NCI-H146 (cell line): ENCODE data around the gene WDR38.

Experiments used
- DNase-seq: peaks from one replicate; lab custom pipeline; 2025; lab: John Stamatoyannopoulos, UW

WDR38 gene, protein sequence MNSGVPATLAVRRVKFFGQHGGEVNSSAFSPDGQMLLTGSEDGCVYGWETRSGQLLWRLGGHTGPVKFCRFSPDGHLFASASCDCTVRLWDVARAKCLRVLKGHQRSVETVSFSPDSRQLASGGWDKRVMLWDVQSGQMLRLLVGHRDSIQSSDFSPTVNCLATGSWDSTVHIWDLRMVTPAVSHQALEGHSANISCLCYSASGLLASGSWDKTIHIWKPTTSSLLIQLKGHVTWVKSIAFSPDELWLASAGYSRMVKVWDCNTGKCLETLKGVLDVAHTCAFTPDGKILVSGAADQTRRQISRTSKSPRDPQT

DNA sequence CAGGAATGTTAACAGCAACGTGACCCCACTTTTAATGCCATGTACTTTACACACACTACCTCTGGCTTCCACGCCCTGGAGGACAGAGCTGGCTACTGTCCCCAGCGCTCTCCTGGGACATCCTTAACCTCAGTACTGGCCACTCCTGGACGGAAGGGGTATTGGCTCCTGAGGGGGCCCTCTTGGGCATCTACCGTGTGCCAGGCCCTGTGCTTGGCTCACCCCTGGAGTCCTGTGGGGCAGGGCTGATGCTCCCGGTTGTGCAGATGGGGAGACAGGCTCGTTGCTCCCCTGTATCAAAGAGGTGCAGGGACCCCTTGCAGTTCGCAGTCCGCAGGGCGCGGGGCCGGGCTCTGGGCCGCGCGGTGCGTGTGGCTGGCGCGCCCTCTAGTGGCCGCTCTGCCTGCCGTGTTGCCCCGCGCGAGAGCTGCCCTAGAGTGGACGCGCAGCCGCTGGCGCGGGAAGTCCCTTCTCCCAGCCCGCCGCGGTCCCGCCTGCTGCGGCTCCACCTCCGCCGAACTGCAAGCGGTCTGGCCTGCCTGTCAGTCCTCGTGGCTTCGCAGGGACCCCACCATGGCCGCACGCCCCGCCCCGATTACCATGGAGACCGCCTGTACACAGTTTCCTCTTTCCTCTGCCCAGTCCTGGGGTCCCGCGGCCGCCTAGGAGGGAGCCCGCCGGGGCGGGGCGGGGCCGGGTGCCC is at the start of gene WDR38:
Gene WDR38, plus strand, starts transcription at position 632 of the 703 bp plus-strand sequence. CDS start 72 bp downstream, outside the sequence.
- DNase-seq, result peak; percentile 74

DNA sequence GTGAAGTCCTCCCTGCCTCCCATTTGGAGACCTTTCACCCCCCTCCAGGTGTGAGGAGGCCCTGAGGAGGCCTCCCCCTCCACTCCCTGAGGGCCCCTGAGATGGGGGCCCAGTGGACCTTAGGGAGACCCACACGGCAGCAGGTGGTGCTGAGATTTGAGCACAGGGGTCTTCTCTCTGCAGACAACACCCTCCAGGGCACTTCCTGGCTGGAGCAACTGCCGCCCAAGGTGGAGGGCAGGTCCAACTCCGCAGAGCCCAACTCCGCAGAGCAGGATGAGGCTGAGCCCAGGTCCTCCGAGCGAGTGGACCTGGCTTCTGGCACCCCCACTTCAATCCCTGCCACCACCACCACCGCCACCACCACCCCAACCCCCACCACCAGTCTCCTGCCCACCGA is 49.3 kb upstream of the WDR38 start:
- no peak for DNase-seq

DNA sequence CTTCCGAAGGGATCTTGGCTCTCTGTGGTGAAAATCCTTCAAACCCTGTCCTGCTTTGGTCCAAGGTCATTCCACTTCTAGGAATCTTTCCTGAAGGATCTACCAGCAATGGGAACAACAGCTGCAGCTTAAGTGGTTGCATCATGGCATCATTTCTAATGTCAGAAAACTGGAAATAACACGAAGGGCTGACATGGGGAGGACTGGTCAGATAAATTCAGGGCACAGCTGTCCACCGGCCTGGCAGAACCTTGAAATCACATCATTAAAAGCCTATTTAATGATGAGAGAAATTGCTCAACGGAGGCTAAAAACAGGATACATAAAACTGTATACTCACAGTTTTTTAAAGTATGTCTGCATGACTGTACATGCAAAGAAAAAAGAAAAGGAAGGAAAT is 48.1 kb upstream of the WDR38 start:
- no peak for DNase-seq

DNA sequence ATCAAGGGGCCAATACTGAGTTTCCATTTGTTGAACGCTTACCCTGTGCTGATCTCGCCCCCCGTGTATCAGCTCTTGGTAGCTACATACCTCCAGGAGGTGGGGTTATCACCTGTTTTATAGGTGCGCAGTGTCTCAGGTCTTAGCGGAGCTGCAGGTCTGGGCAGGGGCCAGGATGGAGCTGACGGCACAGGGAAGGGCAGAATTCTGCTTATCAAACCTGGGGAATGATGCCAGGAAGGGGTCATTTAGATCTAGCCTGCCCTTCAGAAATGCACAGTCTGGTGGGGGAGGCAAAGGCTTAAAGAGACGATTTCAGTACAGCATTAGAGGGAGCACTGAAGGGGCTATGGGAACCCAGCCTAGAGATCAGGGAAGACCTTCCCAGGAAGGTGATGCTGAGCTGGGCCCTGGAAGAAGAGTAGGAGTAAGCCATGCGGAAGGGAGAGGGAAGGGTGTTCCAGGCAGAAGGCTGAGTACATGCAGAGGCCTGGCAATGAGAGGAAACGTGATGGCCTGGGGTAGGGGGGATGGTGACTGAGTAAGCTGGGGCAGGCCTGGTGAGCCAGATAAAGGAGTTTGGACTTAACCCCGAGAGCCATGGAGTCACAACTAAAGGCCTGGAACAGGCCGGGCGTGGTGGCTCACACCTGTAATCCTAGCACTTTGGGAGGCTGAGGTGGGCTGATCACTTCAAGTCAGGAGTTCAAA is 44.9 kb upstream of the WDR38 start:
- DNase-seq, result no peak

DNA sequence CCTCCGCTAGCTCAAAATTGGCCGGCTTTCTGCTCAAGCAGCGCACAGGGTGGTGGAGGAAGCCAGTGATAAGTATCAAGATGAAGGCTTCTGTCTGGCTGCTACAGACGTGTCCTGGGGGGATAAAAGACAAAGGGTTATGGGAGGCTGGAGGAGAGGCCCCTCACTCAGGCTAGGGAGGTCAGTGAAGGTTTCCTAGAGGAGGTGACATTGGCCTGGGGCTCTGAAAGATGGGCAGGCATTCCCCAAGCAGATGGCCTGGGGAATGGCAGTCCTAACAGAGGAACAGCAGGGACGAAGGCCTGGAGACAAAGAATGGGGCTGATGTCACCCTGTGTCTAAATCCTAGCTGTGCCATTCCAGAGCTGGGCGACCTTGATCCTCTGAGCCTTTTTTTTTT is 44.0 kb upstream of the WDR38 start:
- no peak for DNase-seq

DNA sequence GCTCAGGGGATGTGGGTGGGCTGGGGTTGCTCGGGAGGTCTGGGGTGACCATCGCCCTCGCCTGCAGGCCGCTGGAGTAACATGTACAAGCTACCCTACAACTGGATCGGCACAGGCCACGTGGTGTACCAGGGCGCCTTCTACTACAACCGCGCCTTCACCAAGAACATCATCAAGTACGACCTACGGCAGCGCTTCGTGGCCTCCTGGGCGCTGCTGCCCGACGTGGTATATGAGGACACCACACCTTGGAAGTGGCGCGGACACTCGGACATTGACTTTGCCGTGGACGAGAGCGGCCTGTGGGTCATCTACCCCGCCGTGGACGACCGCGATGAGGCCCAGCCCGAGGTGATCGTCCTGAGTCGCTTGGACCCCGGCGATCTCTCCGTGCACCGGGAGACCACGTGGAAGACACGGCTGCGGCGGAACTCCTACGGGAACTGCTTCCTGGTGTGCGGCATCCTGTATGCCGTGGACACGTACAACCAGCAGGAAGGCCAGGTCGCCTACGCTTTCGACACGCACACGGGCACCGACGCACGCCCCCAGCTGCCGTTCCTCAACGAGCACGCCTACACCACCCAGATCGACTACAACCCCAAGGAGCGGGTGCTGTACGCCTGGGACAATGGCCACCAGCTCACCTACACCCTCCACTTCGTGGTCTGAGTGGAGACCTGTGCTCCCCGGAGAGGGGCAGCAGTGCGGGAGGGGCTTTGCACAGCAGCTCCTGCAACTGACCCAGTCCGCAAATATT is 43.3 kb upstream of the WDR38 start:
- no peak for DNase-seq

DNA sequence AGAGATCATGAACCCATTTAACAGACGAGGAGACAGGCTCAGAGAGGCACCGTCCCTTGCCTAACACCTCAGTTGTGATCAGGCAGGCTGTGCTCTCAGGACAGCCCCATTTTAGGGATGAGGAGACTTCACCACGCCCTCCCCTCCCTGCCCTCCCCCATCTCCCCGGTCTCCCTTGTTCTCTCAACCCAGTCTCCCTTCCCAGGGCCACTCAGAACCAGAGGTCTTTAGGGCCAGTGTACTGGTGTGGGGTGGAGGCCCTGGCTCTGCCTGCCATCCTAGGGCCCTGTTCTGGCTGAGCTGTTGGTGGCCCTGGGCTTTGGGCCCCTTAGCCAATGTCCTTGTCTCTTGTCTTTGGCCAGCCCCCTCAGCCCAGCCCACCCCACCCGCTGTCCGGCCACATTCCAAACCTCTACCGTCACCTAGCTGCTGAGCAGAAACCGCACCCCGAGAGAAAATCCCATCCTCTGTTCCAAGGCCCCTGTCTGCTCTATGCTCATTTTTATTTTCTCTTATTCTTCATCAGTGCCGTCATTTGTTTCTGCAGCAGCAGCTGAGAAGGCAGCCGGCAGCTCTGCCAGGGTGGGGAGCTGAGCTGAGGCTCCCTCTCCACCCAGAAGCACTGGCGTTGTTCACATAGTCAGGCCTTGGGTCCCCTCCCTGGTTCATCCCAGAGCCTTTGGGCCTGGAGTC is 42.5 kb upstream of the WDR38 start:
- no peak for DNase-seq

DNA sequence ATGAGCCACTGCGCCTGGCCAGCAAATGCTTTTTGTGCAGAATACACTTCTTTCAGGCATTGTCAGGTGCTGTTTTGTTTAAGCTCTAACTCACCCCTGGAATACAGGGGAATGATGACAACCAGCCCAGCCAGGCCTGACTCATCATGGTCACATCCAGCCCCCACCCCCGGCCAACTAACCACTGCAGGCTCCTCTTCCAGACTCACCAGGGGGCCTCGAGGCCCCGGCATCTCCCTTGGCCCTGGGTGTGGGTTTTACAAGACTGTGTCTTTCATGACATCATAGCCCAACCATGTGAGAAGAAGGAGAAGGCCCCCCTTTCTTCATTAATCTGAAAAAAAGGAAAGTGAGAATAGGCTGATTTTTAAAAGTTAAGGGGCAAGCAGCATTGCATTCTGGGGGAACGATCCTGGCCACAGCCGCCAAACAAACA is 40.8 kb upstream of the WDR38 start:
- no peak for DNase-seq

DNA sequence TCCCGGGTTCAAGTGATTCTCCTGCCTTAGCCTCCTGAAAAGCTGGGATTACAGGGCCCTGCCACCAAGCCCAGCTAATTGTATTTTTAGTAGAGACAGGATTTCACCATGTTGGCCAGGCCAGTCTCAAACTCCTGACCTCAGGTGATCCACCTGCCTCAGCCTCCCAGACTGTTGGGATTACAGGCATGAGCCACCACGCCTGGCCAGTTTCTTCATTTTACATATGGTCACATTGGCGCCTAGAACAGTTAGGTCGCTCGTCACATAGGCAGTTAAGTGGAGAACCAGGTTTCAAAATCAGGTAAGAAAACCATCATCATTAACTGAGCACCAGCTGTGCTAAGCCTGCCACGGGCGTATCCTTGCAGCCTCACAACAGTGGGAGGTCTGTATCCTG is 40.2 kb upstream of the WDR38 start:
- no peak for DNase-seq

DNA sequence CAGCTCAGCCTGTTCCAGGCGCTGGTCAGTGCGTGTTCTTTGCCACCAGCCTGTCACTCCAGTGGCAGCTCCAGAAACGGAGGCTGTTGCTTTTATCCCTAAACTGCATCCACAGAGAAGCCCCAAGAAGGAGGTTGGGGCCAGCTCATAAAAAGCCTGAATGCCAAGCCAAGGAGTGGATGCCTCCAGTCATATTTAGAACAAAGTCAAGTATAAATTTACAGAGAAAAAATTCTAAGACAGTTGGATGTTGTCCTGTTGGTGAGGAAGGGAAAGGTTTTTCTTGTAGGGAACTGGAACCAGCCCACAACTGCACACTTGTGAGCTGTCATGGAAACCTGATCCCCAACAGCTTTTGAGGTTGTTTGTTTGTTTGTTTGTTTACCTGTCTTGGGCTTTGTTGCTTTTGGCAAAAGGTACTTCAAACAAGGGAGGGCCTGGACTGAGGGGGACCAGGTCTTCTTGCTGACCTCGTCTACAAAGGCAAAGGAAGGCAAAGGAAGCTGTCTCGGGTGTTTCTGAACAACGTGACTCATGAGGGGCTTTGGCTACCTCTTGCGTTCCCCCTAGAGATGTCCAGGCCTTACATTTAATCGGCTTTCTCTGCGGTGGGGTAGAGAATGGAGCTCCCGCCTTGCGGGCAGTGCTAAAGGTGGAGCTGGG is 39.6 kb upstream of the WDR38 start:
- DNase-seq, result no peak

DNA sequence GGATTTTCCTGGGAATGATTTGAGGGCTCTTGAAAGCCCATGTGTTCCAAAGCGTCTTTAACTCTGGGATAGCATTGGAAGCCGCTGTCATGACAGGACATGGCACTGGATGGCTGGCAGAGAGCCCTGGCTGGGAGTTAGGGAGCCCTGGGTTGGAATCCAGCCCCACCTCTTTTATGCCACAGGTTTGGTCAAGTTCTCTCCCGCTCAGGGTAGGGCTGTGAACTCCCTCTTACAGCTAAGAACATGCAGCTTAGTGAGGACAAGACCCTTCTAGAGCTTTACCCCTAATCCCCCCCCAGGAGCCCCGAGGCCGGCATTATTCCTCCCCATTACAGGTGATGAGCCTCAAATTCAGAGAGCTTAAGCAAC is 39.1 kb upstream of the WDR38 start:
- DNase-seq, result no peak

DNA sequence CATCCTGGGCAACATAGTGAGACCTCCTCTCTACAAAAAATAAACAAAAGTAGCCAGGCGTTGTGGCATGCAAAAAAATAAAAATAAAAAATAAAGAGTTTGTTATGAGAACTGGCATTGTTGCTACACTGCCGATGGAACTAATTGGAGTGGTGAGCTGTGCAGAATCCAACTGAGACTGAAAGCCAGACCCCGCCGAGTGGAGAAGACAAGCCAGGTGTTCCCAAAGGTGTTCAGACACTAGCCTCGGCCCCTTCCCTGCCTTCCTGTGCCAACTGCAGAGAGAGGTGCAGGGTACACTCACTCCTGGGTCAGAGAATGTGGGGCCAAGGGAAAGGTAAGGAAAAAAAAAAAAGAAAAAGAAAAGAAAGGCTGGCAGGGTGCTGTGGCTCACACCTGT is 37.7 kb upstream of the WDR38 start:
- DNase-seq, result no peak

DNA sequence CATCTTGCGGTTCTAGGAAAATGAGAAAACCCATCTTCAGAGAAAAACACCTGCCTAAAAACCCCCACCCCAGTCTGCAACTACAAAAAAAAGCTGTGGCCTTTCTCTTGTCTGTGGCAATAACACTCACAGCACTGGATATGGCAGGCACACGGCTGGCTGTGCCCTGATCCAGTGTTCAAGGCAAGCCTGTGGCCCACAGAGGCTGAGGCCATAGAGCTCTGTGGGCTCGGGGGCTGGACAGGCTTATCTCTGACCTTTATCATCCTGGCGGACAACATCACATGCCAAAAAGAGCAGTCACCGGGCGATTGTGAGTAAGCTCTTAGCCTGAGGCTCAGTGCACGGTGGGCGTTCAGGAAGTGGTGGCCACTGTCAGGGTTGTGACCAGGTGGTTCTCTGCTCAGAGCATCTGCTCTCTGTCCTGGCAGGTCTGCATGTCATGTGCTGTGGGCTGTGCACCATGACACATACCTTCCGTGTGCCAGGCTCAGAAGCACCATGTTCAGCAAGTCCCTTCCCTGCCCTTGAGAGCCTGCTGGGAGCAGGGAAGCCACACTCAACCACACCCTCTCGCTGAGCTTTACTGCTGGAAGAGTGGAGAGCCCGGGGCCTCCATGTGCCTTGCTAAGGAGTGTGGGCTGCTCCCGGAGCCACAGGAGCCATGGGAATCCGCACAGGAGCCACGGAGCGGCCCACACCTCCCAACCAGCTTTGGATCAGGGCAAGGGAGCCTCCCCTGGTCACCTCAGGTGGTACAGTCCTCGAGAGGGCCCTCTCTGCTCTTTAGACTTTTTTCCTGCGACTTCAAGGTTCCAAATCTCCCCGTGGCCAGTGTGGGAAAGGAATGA is 34.6 kb upstream of the WDR38 start:
- DNase-seq, result peak; percentile 60

DNA sequence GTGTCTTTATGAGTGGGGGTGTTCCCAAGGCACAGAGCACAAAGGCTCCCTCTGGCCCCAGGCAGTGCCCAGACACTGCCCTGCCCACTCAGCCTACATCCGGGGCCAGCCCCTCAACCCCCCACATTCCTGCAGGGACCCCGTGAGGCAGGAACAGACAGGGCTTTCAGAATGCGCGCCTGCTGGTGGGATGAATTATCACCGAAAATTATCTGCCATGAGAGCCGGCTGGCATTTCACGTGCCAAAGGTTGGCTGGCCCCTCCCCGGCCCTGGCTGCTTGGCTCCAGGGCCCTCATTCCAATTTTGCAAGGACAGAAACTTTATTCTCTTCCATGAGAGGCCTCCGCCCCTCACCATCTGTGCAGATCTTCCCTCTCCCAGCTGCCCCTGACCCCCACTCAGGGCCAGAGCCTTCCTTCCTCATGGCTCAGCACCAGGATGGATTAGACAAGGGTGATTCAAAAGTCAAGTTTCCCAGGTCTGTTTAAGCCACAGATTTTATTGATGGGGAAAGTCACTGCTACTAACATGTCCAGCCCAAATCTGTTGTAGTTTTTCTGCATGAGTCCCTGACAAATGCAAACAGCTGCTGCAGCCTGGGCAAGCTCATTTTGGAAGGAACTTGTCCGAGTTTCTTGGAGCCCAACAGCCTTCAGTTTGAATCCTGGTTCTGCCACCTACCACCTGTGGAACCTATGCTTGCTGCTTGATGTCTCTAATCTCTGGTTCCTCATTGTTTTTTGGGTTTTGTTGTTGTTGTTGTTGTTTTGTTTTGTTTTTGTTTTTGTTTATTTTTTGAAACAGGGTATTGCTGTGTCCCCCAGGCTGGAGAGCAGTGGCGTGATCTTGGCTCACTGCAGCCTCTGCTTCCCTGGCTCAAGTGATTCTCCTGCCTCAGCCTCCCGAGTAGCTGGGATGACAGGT is 32.3 kb upstream of the WDR38 start:
- no peak for DNase-seq

DNA sequence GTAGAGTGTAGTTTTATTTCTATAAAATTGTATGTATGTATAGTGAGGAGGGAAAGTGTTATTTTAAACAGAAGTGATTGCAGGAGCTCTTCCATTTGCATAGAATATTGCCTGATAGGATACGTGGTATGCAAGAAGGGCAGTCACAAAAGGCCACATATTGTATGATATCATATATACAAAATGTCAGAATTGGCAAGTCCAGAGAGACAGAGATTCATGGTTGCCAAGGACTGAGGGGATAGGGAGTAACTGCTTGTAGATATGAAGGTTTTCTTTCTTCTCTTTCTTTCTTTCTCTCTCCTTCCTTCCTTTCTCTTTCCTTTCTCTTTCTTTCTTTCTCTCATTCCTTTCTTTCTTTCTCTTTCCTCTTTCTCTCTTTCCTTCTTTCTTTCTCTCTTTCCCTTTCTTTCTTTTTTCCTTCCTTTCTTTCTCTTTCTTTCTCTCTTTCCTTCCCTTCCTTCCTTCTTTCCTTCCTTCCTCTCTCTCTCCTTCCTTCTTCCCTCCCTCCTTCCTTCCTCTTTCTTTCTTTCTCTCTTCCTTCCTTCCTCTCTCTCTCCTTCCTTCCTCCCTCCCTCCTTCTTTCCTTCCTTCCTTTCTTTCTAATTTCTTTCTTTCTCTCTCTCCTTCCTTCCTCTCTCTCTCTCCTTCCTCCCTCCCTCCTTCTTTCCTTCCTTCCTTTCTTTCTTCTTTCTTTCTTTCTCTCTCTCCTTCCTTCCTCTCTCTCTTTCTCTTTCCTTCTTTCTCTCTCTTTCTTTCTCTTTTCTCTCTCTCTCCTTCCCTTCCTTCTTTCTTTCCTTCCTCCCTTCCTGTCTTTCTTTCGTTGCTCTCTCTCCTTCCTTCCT is 24.5 kb upstream of the WDR38 start:
- no peak for DNase-seq

DNA sequence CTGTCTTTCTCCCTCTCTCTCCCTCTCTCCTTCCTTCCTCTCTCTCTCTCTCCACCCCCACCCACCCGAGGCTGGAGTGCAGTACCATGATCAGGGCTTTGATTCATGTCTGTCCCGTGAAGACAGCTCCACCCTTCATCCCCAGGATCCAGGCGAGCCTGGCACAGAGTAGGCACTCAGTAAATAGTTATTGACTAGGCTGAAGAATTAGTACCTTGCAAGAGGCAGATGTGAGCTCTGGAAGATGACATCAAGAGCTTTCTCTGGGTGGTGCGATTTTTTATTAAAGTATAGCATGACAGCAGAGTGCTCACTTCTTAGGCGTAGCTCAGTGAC is 24.0 kb upstream of the WDR38 start:
- DNase-seq, result no peak

DNA sequence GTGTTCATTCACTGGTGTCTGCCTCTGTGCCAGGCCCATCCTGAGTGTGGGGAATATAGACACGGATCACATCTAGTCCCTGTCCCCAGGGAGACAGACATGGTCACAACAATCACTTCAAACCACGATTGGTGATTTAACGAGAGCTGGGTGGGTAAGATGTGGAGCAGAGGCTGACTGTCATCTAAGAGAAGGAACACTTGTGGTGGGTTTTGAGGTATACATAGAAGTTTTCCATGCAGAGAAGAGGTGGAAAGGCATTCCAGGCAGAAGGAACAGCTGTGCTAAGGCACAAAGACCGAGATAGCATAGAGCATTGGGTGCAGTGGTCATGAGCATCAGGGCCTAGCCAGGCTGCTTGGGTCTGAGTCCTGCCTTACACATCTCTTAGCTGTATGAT is 22.7 kb upstream of the WDR38 start:
- no peak for DNase-seq

DNA sequence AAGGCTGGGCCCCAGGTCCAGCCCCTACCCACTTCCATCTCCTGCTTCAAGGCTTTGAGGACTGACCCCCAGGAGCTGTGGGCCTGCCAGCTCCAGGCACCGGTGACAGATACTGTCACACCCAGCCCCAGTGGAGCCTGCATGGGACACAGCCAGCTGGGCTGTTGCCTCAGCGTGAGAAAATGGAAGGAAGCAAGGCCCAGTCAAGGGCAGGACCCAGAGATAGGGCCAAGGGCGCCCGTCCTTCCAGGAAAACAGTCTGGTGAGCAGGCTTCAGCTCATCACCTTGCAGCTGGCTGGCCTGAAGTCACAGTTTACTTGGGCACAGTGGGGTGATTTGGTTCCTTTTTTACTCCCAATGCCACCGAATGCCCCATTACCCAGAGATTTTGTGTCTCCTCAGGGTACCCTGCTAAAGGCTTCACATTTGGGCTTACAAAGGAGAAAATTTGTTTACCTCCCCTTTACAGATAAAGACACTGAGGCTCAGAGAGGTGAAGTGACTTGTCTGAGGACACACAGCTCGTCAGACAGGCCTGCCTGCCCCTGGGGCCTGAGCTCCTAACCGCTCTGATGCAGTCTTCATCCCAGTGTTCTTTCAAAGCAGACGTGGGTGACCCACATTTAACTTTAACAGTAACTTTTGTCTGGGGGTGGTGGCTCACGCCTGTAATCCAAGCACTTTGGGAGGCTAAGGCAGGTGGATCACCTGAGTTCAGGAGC is 21.5 kb upstream of the WDR38 start:
- DNase-seq, result no peak
